ENCODE data around the gene FETUB. TPM values are rescaled to one million over a fixed set of nuclear protein-coding genes. Genes with fewer than 3 reads are reported as not detected.

The FETUB gene
- not detected in 2 replicates for total RNA-seq

GRCh38 chr3:186639778-186640472 lies at the start of gene FETUB:
Gene FETUB, plus strand, starts transcription at chr3:186640399. Its CDS starts 62 bp downstream, at chr3:186640461.
- no peak for DNase-seq (ENCODE audit: extremely low read depth, low read depth, low spot score)

- DNase-seq (ENCODE audit: extremely low read depth, low read depth, low spot score) = no peak
These were observed 49.5 kb upstream of the FETUB start for GRCh38 chr3:186590580-186591295.

GRCh38 chr3:186592682-186593081 lies 47.5 kb upstream of the FETUB start:
- no peak for DNase-seq (ENCODE audit: extremely low read depth, low read depth, low spot score)

- no peak for DNase-seq (ENCODE audit: extremely low read depth, low read depth, low spot score)
These were observed 46.3 kb upstream of the FETUB start for GRCh38 chr3:186593862-186594261.

GRCh38 chr3:186594591-186595113 lies 45.5 kb upstream of the FETUB start:
- no peak for DNase-seq (ENCODE audit: extremely low read depth, low read depth, low spot score)

- DNase-seq (ENCODE audit: extremely low read depth, low read depth, low spot score) = no peak
These were observed 43.5 kb upstream of the FETUB start for GRCh38 chr3:186596568-186597287.

- DNase-seq (ENCODE audit: extremely low read depth, low read depth, low spot score) = no peak
These were observed 42.0 kb upstream of the FETUB start for GRCh38 chr3:186598108-186598784.

GRCh38 chr3:186598794-186599141 lies 41.4 kb upstream of the FETUB start:
- DNase-seq (ENCODE audit: extremely low read depth, low read depth, low spot score) = no peak

- DNase-seq (ENCODE audit: extremely low read depth, low read depth, low spot score) = no peak
These were observed 40.9 kb upstream of the FETUB start for GRCh38 chr3:186599142-186599784.

- no peak for DNase-seq (ENCODE audit: extremely low read depth, low read depth, low spot score)
These were observed 40.4 kb upstream of the FETUB start for GRCh38 chr3:186599785-186600166.

GRCh38 chr3:186600896-186601295 lies 39.3 kb upstream of the FETUB start:
- no peak for DNase-seq (ENCODE audit: extremely low read depth, low read depth, low spot score)

- DNase-seq (ENCODE audit: extremely low read depth, low read depth, low spot score) = no peak
These were observed 37.0 kb upstream of the FETUB start for GRCh38 chr3:186603159-186603558.

GRCh38 chr3:186605078-186605477 lies 35.1 kb upstream of the FETUB start:
- no peak for DNase-seq (ENCODE audit: extremely low read depth, low read depth, low spot score)

GRCh38 chr3:186605561-186606545 lies 34.3 kb upstream of the FETUB start:
- DNase-seq (ENCODE audit: extremely low read depth, low read depth, low spot score) = no peak

- DNase-seq (ENCODE audit: extremely low read depth, low read depth, low spot score) = no peak
These were observed 31.5 kb upstream of the FETUB start for GRCh38 chr3:186608624-186609215.

- no peak for DNase-seq (ENCODE audit: extremely low read depth, low read depth, low spot score)
These were observed 30.8 kb upstream of the FETUB start for GRCh38 chr3:186609247-186609868.

- DNase-seq (ENCODE audit: extremely low read depth, low read depth, low spot score) = no peak
These were observed 28.1 kb upstream of the FETUB start for GRCh38 chr3:186612065-186612464.
